Measurements from ENCODE around the gene ADAMTS17. TPM values are rescaled to one million over a fixed set of nuclear protein-coding genes. Genes with fewer than 3 reads are reported as not detected.
A peak's percentile ranks its signal among the peaks of the same experiment; 100 is the strongest.

Gene ADAMTS17
- total and polyA plus RNA-seq, 11 donors = 0.30 to 2.4 (median 1.2) TPM

- intact Hi-C loops (cut with DNase I) = loop anchor here (2.0 to 10.0 kb wide), 9 partner anchors 163 to 409 kb away; no protein-coding TSS in a partner anchor
- H3K27ac ChIP-seq = no peak overlapping the region
- H3K36me3 ChIP-seq = no peaks in the 10 kb centered on the region
- DNase-seq (no peak), ATAC-seq (no peak)
- H3K4me1 ChIP-seq = peaks cover 0 to 14% (median 7%) of the 10 kb centered on the region in 12 donors
- peaks cover 0 to 25% (median 11%) of the 10 kb centered on the region in 9 donors for H3K27me3 ChIP-seq
- 93 to 95% (median 94%) methylated on average over 16 to 17 of the region's 17 CpGs for WGBS, 4 donors
- H3K9me3 ChIP-seq = no peaks in the 10 kb centered on the region
- H3K4me3 ChIP-seq = no peak overlapping the region
- no peak for TF ChIP-seq POLR2A (IDR thresholded peaks at IDR 0.05)
- TF ChIP-seq, protein P1, sequence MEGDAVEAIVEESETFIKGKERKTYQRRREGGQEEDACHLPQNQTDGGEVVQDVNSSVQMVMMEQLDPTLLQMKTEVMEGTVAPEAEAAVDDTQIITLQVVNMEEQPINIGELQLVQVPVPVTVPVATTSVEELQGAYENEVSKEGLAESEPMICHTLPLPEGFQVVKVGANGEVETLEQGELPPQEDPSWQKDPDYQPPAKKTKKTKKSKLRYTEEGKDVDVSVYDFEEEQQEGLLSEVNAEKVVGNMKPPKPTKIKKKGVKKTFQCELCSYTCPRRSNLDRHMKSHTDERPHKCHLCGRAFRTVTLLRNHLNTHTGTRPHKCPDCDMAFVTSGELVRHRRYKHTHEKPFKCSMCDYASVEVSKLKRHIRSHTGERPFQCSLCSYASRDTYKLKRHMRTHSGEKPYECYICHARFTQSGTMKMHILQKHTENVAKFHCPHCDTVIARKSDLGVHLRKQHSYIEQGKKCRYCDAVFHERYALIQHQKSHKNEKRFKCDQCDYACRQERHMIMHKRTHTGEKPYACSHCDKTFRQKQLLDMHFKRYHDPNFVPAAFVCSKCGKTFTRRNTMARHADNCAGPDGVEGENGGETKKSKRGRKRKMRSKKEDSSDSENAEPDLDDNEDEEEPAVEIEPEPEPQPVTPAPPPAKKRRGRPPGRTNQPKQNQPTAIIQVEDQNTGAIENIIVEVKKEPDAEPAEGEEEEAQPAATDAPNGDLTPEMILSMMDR (IDR thresholded peaks at IDR 0.05) = no peak
Observed at GRCh38 chr15:100337096-100338044, 4.4 kb downstream of the ADAMTS17 start.

DNA sequence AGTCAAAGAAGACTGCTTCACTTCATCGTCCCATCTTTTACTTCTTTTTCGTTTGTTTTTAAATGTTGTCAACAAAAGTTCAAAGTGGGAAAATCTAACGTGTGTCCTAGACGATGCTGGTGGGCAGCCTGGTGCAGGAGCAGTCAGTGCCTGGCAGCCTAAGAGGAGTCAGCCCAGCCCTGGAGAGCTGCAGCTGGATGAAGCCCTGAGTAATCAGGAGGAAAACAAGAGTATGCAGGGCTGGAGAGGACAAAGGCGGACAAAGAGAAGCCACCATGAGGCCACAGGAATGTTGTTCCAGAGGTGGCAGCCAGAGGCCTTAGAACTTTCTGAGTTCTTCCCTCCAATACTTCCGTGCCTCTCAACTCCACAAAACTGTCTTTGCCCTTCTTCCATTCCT lies 5.7 kb downstream of the ADAMTS17 start:
- peaks cover 0 to 19% (median 11%) of the 10 kb centered on the region in 9 donors for H3K27me3 ChIP-seq
- WGBS, 4 donors = 74 to 78% (median 75%) methylated on average over 6 of the region's 6 CpGs
- H3K4me3 ChIP-seq = no peak overlapping the region
- no peaks in the 10 kb centered on the region for H3K36me3 ChIP-seq
- DNase-seq (no peak), ATAC-seq (no peak)
- TF ChIP-seq, protein P1 (IDR thresholded peaks at IDR 0.05) = no peak
- no peak for TF ChIP-seq POLR2A (IDR thresholded peaks at IDR 0.05)
- peak overlapping the region in 1 of 12 donors; percentile 13 for H3K27ac ChIP-seq
- intact Hi-C loops (cut with DNase I) = loop anchor here in 8 of 10 donors (5.0 to 10.0 kb wide), 7 partner anchors 161 to 404 kb away; no protein-coding TSS in a partner anchor
- H3K9me3 ChIP-seq = no peaks in the 10 kb centered on the region
- peaks cover 0 to 11% (median 4%) of the 10 kb centered on the region in 12 donors for H3K4me1 ChIP-seq

- intact Hi-C loops (cut with DNase I) = loop anchor here in 8 of 10 donors (5.0 to 10.0 kb wide), 7 partner anchors 161 to 403 kb away; no protein-coding TSS in a partner anchor
- no peak for ATAC-seq
- 75 to 88% (median 82%) methylated on average over 9 of the region's 9 CpGs for WGBS, 4 donors
- Histone ChIP-seq H3K4me1 (peaks cover 0 to 11% (median 0%) of the 10 kb centered on the region in 12 donors), H3K27me3 (peaks cover 0 to 14% (median 7%) of the 10 kb centered on the region in 9 donors), H3K36me3 (no peaks in the 10 kb centered on the region), H3K9me3 (no peaks in the 10 kb centered on the region), H3K4me3 (no peak overlapping the region), H3K27ac (no peak overlapping the region)
- DNase-seq = no peak
- no peak for TF ChIP-seq POLR2A (IDR thresholded peaks at IDR 0.05)
- TF ChIP-seq, protein P1 (IDR thresholded peaks at IDR 0.05) = no peak
Observed at GRCh38 chr15:100335335-100335999, 6.3 kb downstream of the ADAMTS17 start.

Data from heart left ventricle (tissue), 16 donors.